WTC11 (cell line): ENCODE measurements around the gene TMEM62. TPM values are rescaled to one million over a fixed set of nuclear protein-coding genes. Genes with fewer than 3 reads are reported as not detected.
A peak's percentile ranks its signal among the peaks of the same experiment; 100 is the strongest.

Source experiments
- ATAC-seq: fragments of 200-7000 bp; cut with Tn5 transposase; 2 replicates; pipeline ENCODE4 v1.10.0; 2021; ENCODE audit warnings: mild to moderate bottlenecking, moderate library complexity
- CTCF ChIA-PET: fragments of 300-600 bp; sonication (Branson Sonifier 250); formaldehyde crosslinking; loops from one replicate; lab custom pipeline; 2021; ENCODE audit warnings: antibody characterized with exemption; lab: Charles Lee
- POLR2A ChIA-PET: fragments of 350-600 bp; sonication (Branson Sonifier 250); formaldehyde crosslinking; loops from one replicate; lab custom pipeline; 2021; ENCODE audit warnings: antibody characterized with exemption; lab: Charles Lee
- DNase-seq: peaks from one replicate; pipeline ENCODE4 v3.0.0; 2021; ENCODE audit warnings: low spot score
- H3K27ac Mint-ChIP-seq: 2 replicates; pipeline ENCODE4 v1.8.0; 2021; ENCODE audit warnings: mixed read lengths
- H3K27me3 Mint-ChIP-seq: 2 replicates; pipeline ENCODE4 v1.8.0; 2021; ENCODE audit warnings: low read depth, mild to moderate bottlenecking, moderate library complexity, mixed read lengths
- H3K36me3 Mint-ChIP-seq: 2 replicates; pipeline ENCODE4 v1.8.0; 2021; ENCODE audit warnings: mixed read lengths
- H3K4me1 Mint-ChIP-seq: 2 replicates; pipeline ENCODE4 v1.8.0; 2022; ENCODE audit warnings: mixed read lengths
- H3K4me3 Mint-ChIP-seq: 2 replicates; pipeline ENCODE4 v1.8.0; 2021; ENCODE audit warnings: mild to moderate bottlenecking, moderate library complexity, mixed read lengths
- H3K9me3 Mint-ChIP-seq: 2 replicates; pipeline ENCODE4 v1.8.0; 2021; ENCODE audit warnings: mixed read lengths
- ATF1 ChIP-seq: sonication (generic); formaldehyde crosslinking; IDR thresholded peaks from 2 replicates; pipeline ENCODE4 v1.8.1; 2023; ENCODE audit warnings: mild to moderate bottlenecking, moderate library complexity, missing genetic modification reagents
- CREB1 ChIP-seq: sonication (generic); formaldehyde crosslinking; IDR thresholded peaks from 2 replicates; pipeline ENCODE4 v1.8.0; 2023; ENCODE audit warnings: mild to moderate bottlenecking, missing genetic modification reagents
- ESRRA ChIP-seq: sonication (generic); formaldehyde crosslinking; IDR thresholded peaks from 2 replicates; pipeline ENCODE4 v1.8.1; 2022; ENCODE audit warnings: mild to moderate bottlenecking, missing genetic modification reagents, borderline replicate concordance
- NR3C1 ChIP-seq: sonication (generic); formaldehyde crosslinking; conservative IDR thresholded peaks from 2 replicates; pipeline ENCODE4 v1.8.1; 2023; ENCODE audit warnings: low read depth, mild to moderate bottlenecking, missing genetic modification reagents
- OVOL2 ChIP-seq: fragments of 250-450 bp; sonication (Bioruptor Pico); IDR thresholded peaks from 2 replicates; pipeline ENCODE4 v1.9.0; 2021; ENCODE audit warnings: mild to moderate bottlenecking, borderline replicate concordance
- SMAD3 ChIP-seq: sonication (generic); formaldehyde crosslinking; IDR thresholded peaks from 2 replicates; pipeline ENCODE4 v1.8.0; 2022; ENCODE audit warnings: missing genetic modification reagents, mild to moderate bottlenecking, borderline replicate concordance
- SMAD4 ChIP-seq: sonication (generic); formaldehyde crosslinking; IDR thresholded peaks from 2 replicates; pipeline ENCODE4 v1.8.0; 2022; ENCODE audit warnings: mild to moderate bottlenecking, missing genetic modification reagents
- SOX15 ChIP-seq: fragments of 250-450 bp; sonication (Bioruptor Pico); IDR thresholded peaks from 2 replicates; pipeline ENCODE4 v1.9.0; 2021; ENCODE audit warnings: mild to moderate bottlenecking
- ZNF121 ChIP-seq: sonication (generic); formaldehyde crosslinking; IDR thresholded peaks from 2 replicates; pipeline ENCODE4 v1.8.0; 2023; ENCODE audit warnings: missing genetic modification reagents
- ZNF416 ChIP-seq: fragments of 250-450 bp; sonication (Bioruptor Pico); IDR thresholded peaks from 2 replicates; pipeline ENCODE4 v1.9.0; 2021; ENCODE audit warnings: mild to moderate bottlenecking, inconsistent platforms
- total RNA-seq: library from RNA; stranded (reverse); gene quantifications from 3 replicates; pipeline ENCODE4 v1.2.3, GENCODE V29; 2021
- TF ChIP-seq, protein P1 (sequence below): sonication (generic); formaldehyde crosslinking; IDR thresholded peaks from 2 replicates; pipeline ENCODE4 v1.8.1; 2023; ENCODE audit warnings: mild to moderate bottlenecking, missing genetic modification reagents, moderate library complexity
- TF ChIP-seq, protein P2 (sequence below): sonication (generic); formaldehyde crosslinking; IDR thresholded peaks from 2 replicates; pipeline ENCODE4 v1.8.0; 2023; ENCODE audit warnings: missing genetic modification reagents
- TF ChIP-seq, protein P3 (sequence below): sonication (generic); formaldehyde crosslinking; IDR thresholded peaks from 2 replicates; pipeline ENCODE4 v1.8.1; 2022; ENCODE audit warnings: low read depth, mild to moderate bottlenecking, moderate library complexity, missing genetic modification reagents, borderline replicate concordance
- TF ChIP-seq, protein P4 (sequence below): fragments of 250-450 bp; sonication (Bioruptor Pico); IDR thresholded peaks from 2 replicates; pipeline ENCODE4 v2.1.2; 2022; ENCODE audit warnings: mild to moderate bottlenecking, moderate library complexity
- TF ChIP-seq, protein P5 (sequence below): sonication (generic); formaldehyde crosslinking; IDR thresholded peaks from 2 replicates; pipeline ENCODE4 v1.8.1; 2023; ENCODE audit warnings: mild to moderate bottlenecking, moderate library complexity, missing genetic modification reagents
- TF ChIP-seq, protein P6 (sequence below): sonication (generic); formaldehyde crosslinking; IDR thresholded peaks from 2 replicates; pipeline ENCODE4 v1.8.0; 2023; ENCODE audit warnings: missing genetic modification reagents, mild to moderate bottlenecking, borderline replicate concordance
- TF ChIP-seq, protein P7 (sequence below): fragments of 200-600 bp; IDR thresholded peaks from 2 replicates; pipeline ENCODE4 v1.8.0; 2022; ENCODE audit warnings: antibody characterized with exemption

Gene TMEM62
- total RNA-seq, 1 experiment from 2014 or later, result 5.6 TPM

DNA sequence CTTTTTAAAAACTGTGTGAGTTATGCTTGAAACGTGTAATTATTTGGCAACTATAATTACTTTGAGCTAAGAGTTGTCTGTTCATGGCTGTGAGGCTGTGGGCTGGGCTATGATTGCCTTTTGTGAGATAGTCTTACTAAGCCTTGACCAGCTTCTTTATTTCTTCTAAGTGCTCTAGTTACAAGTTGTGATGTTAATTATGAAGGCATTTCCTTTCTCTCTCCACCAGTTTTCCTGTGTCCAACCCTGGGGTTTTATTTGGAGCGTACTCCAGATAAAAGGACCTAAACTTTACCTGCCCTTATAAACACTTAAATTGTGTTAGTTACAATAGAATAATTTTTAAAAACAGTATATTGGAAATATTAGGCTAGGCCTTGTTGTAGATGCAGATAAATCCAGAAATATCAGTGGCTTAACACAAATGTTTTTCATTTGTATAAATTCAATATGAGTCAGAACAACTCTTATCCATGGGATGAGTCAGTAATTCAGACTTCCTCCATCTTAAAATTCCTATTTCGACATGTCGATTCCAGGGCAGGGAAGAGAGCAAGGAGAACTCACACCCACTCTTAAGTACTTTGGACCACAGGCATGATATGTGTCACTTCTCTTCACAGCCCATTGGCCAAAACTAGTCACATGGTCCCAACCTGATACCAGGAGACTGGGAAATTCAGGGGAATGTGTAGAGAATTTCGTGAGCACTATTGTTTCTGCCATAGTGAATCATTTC is 17.0 kb downstream of the TMEM62 start:
- CTCF ChIA-PET, result no interaction called here
- no peaks in the 10 kb centered on the region for H3K27me3 Mint-ChIP-seq
- H3K4me3 Mint-ChIP-seq, result no peak overlapping the region
- POLR2A ChIA-PET, result no interaction called here
- peaks cover 6% of the 10 kb centered on the region for H3K36me3 Mint-ChIP-seq
- 0 out of 2 replicates have a peak, but pooled peaks have one; percentile 32 for ATAC-seq
- 0 out of 2 replicates have a peak, but pooled peaks cover 3% of the 10 kb centered on the region for H3K4me1 Mint-ChIP-seq
- no peak overlapping the region; the same call in 1 of the 2 replicates for H3K27ac Mint-ChIP-seq
- no peaks in the 10 kb centered on the region for H3K9me3 Mint-ChIP-seq
- no peak for DNase-seq
- TF ChIP-seq, protein P1, sequence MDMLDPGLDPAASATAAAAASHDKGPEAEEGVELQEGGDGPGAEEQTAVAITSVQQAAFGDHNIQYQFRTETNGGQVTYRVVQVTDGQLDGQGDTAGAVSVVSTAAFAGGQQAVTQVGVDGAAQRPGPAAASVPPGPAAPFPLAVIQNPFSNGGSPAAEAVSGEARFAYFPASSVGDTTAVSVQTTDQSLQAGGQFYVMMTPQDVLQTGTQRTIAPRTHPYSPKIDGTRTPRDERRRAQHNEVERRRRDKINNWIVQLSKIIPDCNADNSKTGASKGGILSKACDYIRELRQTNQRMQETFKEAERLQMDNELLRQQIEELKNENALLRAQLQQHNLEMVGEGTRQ (CRISPR knock-in tag), result peak; percentile 30; the same call in 1 of the 2 replicates
- TF ChIP-seq SOX15 (CRISPR knock-in tag), result no peak

DNA sequence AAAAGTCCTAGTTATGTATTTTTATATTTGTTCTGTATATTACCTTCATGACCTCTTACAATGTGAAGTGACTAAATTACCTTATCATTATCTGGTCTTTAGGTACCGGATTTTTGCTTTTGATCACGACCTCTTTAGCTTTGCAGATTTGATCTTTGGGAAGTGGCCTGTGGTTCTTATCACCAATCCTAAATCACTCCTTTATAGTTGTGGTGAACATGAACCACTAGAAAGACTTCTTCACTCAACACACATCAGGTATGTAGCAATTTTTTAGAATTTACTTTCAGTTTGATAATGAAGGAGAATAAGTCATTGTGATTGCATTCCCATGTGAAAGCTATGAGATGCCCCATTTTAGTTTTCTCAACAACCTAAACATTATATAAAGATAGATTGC is 18.3 kb downstream of the TMEM62 start:
- no peak overlapping the region; the same call in 1 of the 2 replicates for H3K27ac Mint-ChIP-seq
- H3K4me3 Mint-ChIP-seq, result no peak overlapping the region
- ChIA-PET CTCF (no interaction called here), POLR2A (no interaction called here)
- H3K36me3 Mint-ChIP-seq, result peaks cover 6% of the 10 kb centered on the region
- H3K9me3 Mint-ChIP-seq, result no peaks in the 10 kb centered on the region
- H3K27me3 Mint-ChIP-seq, result no peaks in the 10 kb centered on the region
- DNase-seq, result no peak
- ATAC-seq, result no peak
- 0 out of 2 replicates have a peak, but pooled peaks cover 3% of the 10 kb centered on the region for H3K4me1 Mint-ChIP-seq
- TF ChIP-seq SMAD3 (CRISPR knock-in tag) (no peak), ESRRA (CRISPR knock-in tag) (no peak), ATF1 (CRISPR knock-in tag) (no peak), ZNF416 (no peak), ZNF121 (no peak), NR3C1 (CRISPR knock-in tag) (no peak), SMAD4 (no peak), OVOL2 (CRISPR knock-in tag) (no peak), CREB1 (CRISPR knock-in tag) (no peak)
- TF ChIP-seq, protein P2, sequence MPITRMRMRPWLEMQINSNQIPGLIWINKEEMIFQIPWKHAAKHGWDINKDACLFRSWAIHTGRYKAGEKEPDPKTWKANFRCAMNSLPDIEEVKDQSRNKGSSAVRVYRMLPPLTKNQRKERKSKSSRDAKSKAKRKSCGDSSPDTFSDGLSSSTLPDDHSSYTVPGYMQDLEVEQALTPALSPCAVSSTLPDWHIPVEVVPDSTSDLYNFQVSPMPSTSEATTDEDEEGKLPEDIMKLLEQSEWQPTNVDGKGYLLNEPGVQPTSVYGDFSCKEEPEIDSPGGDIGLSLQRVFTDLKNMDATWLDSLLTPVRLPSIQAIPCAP (CRISPR knock-in tag), result no peak
- TF ChIP-seq, protein P3, sequence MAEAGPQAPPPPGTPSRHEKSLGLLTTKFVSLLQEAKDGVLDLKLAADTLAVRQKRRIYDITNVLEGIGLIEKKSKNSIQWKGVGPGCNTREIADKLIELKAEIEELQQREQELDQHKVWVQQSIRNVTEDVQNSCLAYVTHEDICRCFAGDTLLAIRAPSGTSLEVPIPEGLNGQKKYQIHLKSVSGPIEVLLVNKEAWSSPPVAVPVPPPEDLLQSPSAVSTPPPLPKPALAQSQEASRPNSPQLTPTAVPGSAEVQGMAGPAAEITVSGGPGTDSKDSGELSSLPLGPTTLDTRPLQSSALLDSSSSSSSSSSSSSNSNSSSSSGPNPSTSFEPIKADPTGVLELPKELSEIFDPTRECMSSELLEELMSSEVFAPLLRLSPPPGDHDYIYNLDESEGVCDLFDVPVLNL (CRISPR knock-in tag), result no peak
- TF ChIP-seq, protein P4, sequence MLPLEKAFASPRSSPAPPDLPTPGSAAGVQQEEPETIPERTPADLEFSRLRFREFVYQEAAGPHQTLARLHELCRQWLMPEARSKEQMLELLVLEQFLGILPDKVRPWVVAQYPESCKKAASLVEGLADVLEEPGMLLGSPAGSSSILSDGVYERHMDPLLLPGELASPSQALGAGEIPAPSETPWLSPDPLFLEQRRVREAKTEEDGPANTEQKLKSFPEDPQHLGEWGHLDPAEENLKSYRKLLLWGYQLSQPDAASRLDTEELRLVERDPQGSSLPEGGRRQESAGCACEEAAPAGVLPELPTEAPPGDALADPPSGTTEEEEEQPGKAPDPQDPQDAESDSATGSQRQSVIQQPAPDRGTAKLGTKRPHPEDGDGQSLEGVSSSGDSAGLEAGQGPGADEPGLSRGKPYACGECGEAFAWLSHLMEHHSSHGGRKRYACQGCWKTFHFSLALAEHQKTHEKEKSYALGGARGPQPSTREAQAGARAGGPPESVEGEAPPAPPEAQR (CRISPR knock-in tag), result no peak
- TF ChIP-seq, protein P5, sequence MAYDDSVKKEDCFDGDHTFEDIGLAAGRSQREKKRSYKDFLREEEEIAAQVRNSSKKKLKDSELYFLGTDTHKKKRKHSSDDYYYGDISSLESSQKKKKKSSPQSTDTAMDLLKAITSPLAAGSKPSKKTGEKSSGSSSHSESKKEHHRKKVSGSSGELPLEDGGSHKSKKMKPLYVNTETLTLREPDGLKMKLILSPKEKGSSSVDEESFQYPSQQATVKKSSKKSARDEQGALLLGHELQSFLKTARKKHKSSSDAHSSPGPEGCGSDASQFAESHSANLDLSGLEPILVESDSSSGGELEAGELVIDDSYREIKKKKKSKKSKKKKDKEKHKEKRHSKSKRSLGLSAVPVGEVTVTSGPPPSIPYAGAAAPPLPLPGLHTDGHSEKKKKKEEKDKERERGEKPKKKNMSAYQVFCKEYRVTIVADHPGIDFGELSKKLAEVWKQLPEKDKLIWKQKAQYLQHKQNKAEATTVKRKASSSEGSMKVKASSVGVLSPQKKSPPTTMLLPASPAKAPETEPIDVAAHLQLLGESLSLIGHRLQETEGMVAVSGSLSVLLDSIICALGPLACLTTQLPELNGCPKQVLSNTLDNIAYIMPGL (CRISPR knock-in tag), result no peak
- TF ChIP-seq, protein P6, sequence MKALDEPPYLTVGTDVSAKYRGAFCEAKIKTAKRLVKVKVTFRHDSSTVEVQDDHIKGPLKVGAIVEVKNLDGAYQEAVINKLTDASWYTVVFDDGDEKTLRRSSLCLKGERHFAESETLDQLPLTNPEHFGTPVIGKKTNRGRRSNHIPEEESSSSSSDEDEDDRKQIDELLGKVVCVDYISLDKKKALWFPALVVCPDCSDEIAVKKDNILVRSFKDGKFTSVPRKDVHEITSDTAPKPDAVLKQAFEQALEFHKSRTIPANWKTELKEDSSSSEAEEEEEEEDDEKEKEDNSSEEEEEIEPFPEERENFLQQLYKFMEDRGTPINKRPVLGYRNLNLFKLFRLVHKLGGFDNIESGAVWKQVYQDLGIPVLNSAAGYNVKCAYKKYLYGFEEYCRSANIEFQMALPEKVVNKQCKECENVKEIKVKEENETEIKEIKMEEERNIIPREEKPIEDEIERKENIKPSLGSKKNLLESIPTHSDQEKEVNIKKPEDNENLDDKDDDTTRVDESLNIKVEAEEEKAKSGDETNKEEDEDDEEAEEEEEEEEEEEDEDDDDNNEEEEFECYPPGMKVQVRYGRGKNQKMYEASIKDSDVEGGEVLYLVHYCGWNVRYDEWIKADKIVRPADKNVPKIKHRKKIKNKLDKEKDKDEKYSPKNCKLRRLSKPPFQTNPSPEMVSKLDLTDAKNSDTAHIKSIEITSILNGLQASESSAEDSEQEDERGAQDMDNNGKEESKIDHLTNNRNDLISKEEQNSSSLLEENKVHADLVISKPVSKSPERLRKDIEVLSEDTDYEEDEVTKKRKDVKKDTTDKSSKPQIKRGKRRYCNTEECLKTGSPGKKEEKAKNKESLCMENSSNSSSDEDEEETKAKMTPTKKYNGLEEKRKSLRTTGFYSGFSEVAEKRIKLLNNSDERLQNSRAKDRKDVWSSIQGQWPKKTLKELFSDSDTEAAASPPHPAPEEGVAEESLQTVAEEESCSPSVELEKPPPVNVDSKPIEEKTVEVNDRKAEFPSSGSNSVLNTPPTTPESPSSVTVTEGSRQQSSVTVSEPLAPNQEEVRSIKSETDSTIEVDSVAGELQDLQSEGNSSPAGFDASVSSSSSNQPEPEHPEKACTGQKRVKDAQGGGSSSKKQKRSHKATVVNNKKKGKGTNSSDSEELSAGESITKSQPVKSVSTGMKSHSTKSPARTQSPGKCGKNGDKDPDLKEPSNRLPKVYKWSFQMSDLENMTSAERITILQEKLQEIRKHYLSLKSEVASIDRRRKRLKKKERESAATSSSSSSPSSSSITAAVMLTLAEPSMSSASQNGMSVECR (CRISPR knock-in tag), result no peak
- TF ChIP-seq, protein P7, sequence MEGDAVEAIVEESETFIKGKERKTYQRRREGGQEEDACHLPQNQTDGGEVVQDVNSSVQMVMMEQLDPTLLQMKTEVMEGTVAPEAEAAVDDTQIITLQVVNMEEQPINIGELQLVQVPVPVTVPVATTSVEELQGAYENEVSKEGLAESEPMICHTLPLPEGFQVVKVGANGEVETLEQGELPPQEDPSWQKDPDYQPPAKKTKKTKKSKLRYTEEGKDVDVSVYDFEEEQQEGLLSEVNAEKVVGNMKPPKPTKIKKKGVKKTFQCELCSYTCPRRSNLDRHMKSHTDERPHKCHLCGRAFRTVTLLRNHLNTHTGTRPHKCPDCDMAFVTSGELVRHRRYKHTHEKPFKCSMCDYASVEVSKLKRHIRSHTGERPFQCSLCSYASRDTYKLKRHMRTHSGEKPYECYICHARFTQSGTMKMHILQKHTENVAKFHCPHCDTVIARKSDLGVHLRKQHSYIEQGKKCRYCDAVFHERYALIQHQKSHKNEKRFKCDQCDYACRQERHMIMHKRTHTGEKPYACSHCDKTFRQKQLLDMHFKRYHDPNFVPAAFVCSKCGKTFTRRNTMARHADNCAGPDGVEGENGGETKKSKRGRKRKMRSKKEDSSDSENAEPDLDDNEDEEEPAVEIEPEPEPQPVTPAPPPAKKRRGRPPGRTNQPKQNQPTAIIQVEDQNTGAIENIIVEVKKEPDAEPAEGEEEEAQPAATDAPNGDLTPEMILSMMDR, result no peak
